Type B pancreatic cell (in vitro differentiated cells): Measurements from ENCODE around the gene PCBP3. TPM values are rescaled to one million over a fixed set of nuclear protein-coding genes. Genes with fewer than 3 reads are reported as not detected.

Experiments used
- DNase-seq: peaks from one replicate; pipeline ENCODE4 v3.0.0; 2021; ENCODE audit warnings: mixed read lengths; ENCODE audit not compliant: unreplicated experiment; ENCODE audit errors: extremely low spot score
- H3K27ac Mint-ChIP-seq: 2 replicates; pipeline ENCODE4 v1.8.0; 2021; ENCODE audit warnings: mild to moderate bottlenecking, mixed read lengths
- H3K27me3 Mint-ChIP-seq: 2 replicates; pipeline ENCODE4 v1.8.0; 2021; ENCODE audit warnings: mixed read lengths
- H3K36me3 Mint-ChIP-seq: 2 replicates; pipeline ENCODE4 v1.8.0; 2021; ENCODE audit warnings: mixed read lengths
- H3K4me1 Mint-ChIP-seq: one replicate; pipeline ENCODE4 v1.8.0; 2021; ENCODE audit warnings: mixed read lengths; ENCODE audit not compliant: unreplicated experiment
- H3K4me3 Mint-ChIP-seq: 2 replicates; pipeline ENCODE4 v1.8.0; 2021; ENCODE audit warnings: mild to moderate bottlenecking, mixed read lengths
- H3K9me3 Mint-ChIP-seq: 2 replicates; pipeline ENCODE4 v1.8.0; 2021; ENCODE audit warnings: mixed read lengths
- total RNA-seq: library from RNA; stranded (reverse); gene quantifications from 2 replicates; pipeline ENCODE4 v1.2.1, GENCODE V29; 2021; ENCODE audit warnings: low replicate concordance
- TF ChIP-seq, protein P1 (sequence below): fragments of 200-600 bp; sonication (generic); conservative IDR thresholded peaks from 2 replicates; pipeline ENCODE4 v1.5.0; 2021; ENCODE audit warnings: antibody characterized with exemption, mild to moderate bottlenecking

The PCBP3 gene
- total RNA-seq, 1 donor from 2014 or later, result 5.5 TPM

GRCh38 chr21:45887120-45887611 lies 243.6 kb downstream of the PCBP3 start:
- no peaks in the 10 kb centered on the region for H3K36me3 Mint-ChIP-seq
- DNase-seq, result no peak
- no peak overlapping the region for H3K27ac Mint-ChIP-seq
- H3K27me3 Mint-ChIP-seq, result peaks cover 41% of the 10 kb centered on the region
- no peak overlapping the region for H3K4me3 Mint-ChIP-seq
- TF ChIP-seq, protein P1, sequence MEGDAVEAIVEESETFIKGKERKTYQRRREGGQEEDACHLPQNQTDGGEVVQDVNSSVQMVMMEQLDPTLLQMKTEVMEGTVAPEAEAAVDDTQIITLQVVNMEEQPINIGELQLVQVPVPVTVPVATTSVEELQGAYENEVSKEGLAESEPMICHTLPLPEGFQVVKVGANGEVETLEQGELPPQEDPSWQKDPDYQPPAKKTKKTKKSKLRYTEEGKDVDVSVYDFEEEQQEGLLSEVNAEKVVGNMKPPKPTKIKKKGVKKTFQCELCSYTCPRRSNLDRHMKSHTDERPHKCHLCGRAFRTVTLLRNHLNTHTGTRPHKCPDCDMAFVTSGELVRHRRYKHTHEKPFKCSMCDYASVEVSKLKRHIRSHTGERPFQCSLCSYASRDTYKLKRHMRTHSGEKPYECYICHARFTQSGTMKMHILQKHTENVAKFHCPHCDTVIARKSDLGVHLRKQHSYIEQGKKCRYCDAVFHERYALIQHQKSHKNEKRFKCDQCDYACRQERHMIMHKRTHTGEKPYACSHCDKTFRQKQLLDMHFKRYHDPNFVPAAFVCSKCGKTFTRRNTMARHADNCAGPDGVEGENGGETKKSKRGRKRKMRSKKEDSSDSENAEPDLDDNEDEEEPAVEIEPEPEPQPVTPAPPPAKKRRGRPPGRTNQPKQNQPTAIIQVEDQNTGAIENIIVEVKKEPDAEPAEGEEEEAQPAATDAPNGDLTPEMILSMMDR, result no peak
- H3K4me1 Mint-ChIP-seq, result peaks cover 32% of the 10 kb centered on the region
- H3K9me3 Mint-ChIP-seq, result no peaks in the 10 kb centered on the region

DNA sequence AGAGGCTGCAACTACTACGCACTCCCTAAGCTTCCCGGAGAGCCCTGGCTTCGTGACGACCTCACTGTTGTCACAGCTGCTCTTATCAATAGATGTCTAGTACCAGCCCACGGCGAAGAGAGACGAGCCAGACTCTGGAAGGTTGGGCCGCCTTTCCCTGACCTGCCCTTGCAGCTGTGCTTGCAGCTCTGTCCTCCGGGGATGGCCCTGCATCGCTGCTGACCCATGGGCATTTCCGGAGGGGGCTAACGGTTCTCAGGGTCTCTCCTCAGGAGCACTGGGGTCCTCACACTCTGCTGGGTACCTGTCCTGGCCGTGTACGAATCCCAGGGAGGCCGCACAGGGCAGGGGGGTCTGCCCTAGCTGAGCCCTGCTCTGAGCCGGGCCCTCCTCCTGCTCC lies 244.3 kb downstream of the PCBP3 start:
- H3K9me3 Mint-ChIP-seq, result no peaks in the 10 kb centered on the region
- no peak overlapping the region for H3K4me3 Mint-ChIP-seq
- no peak for DNase-seq
- TF ChIP-seq, protein P1, result no peak
- H3K36me3 Mint-ChIP-seq, result no peaks in the 10 kb centered on the region
- H3K27ac Mint-ChIP-seq, result no peak overlapping the region
- peaks cover 37% of the 10 kb centered on the region for H3K27me3 Mint-ChIP-seq
- peaks cover 34% of the 10 kb centered on the region for H3K4me1 Mint-ChIP-seq

DNA sequence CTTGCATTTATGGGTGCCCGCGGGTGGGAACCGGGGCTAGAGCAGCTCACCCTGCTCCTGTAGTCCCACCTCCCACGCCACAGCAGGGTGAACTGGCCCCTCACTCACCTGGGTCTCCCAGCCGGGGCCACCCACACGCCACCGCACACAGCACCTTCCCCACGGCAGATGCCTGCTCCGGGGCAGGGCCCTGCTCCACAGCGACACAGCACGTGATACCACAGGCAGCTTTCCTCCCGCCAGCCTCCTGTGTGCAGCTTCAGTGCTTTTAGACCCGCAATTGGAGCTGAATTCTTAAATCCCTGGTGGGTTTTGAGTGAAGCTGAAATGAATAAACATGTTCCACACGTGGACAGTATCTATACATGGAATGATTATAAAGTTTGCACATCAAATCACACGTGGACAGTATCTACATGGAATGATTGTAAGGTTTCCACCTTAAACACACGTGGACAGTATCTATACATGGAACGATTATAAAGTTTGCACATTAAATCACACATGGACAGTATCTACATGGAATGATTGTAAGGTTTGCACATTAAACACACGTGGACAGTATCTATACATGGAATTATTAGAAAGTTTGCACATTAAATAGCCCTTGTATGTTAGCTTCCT lies 245.0 kb downstream of the PCBP3 start:
- H3K4me3 Mint-ChIP-seq, result no peak overlapping the region

GRCh38 chr21:45889256-45889655 lies 245.7 kb downstream of the PCBP3 start:
- TF ChIP-seq, protein P1, result no peak
- H3K27me3 Mint-ChIP-seq, result peaks cover 30% of the 10 kb centered on the region

More for the DNA sequence above, 245.0 kb downstream of the PCBP3 start:
- Mint-ChIP-seq H3K27ac (no peak overlapping the region), H3K27me3 (peaks cover 32% of the 10 kb centered on the region), H3K9me3 (no peaks in the 10 kb centered on the region), H3K36me3 (no peaks in the 10 kb centered on the region), H3K4me1 (peaks cover 34% of the 10 kb centered on the region)
- TF ChIP-seq, protein P1, result no peak
- no peak for DNase-seq

DNA sequence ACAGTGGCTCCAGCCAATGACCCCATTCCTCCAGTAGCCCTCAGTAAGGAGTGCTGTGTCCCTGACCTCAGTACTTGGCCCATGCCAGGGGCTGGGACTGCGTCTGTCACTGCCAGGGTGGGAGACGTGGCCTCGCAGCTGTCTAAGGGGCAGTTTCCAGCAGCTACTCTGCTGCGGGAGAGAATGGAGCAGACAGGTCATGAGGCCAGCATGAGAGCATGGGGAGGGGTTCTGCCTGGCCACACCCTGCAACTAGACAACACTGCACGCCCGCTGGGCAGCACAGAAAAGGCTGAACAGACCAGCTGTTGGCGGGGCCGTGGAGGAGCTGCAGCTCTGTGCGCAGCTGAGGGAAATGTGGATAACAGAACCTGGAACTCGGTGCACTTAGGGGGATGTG lies 246.4 kb downstream of the PCBP3 start:
- H3K4me1 Mint-ChIP-seq, result peaks cover 41% of the 10 kb centered on the region
- no peak overlapping the region for H3K4me3 Mint-ChIP-seq
- no peak overlapping the region for H3K27ac Mint-ChIP-seq
- no peaks in the 10 kb centered on the region for H3K36me3 Mint-ChIP-seq
- DNase-seq, result no peak
- no peaks in the 10 kb centered on the region for H3K9me3 Mint-ChIP-seq
- TF ChIP-seq, protein P1, result no peak
- H3K27me3 Mint-ChIP-seq, result peaks cover 32% of the 10 kb centered on the region

More at GRCh38 chr21:45889256-45889655, 245.7 kb downstream of the PCBP3 start:
- DNase-seq, result no peak
- Mint-ChIP-seq H3K4me3 (no peak overlapping the region), H3K4me1 (peaks cover 37% of the 10 kb centered on the region), H3K36me3 (no peaks in the 10 kb centered on the region), H3K27ac (no peak overlapping the region), H3K9me3 (no peaks in the 10 kb centered on the region)
